C1 segment of cervical spinal cord (tissue), 14 donors: Measurements from ENCODE around the gene SCD5.

Source experiments
- DNase-seq, 14 donors: peaks; one replicate each; lab custom pipeline; 2025; lab: John Stamatoyannopoulos, UW

The SCD5 gene

GRCh38 chr4:82594456-82594855, 204.1 kb downstream of the SCD5 start:
- no peak for DNase-seq

GRCh38 chr4:82593411-82593810, 205.2 kb downstream of the SCD5 start:
- DNase-seq, result no peak

- DNase-seq, result no peak
Measured at GRCh38 chr4:82592639-82593038, 206.0 kb downstream of the SCD5 start.

- no peak for DNase-seq
Measured at GRCh38 chr4:82591592-82591991, 207.0 kb downstream of the SCD5 start.

GRCh38 chr4:82589756-82590155, 208.8 kb downstream of the SCD5 start:
- DNase-seq, result no peak

- DNase-seq, result no peak
Measured at GRCh38 chr4:82588771-82589270, 209.8 kb downstream of the SCD5 start.

- DNase-seq, result no peak
Measured at GRCh38 chr4:82587826-82588540, 210.6 kb downstream of the SCD5 start.

- DNase-seq, result no peak
Measured at GRCh38 chr4:82585690-82586435, 212.7 kb downstream of the SCD5 start.

GRCh38 chr4:82584931-82585330, 213.7 kb downstream of the SCD5 start:
- DNase-seq, result no peak

GRCh38 chr4:82583897-82584587, 214.6 kb downstream of the SCD5 start:
- no peak for DNase-seq

GRCh38 chr4:82579932-82580331, 218.7 kb downstream of the SCD5 start:
- DNase-seq, result no peak
